HG02798 (cell line): ENCODE results near the gene APOA5.
"Not testable (repeated sequence)": the region's sequence is repeated elsewhere in the genome, so short reads cannot be mapped to it uniquely, and the experiment has no call there.

Experiments used
- ATAC-seq: cut with Tn5 transposase; IDR thresholded peaks from one replicate; pipeline ENCODE4 v1.9.1; 2021; ENCODE audit warnings: mild to moderate bottlenecking; ENCODE audit not compliant: unreplicated experiment, poor library complexity

APOA5 gene

GRCh38 chr11:116791813-116792143 is at the start of gene APOA5:
APOA5 (minus strand) TSS chr11:116791879; CDS start chr11:116791860, 19 bp downstream.
- ATAC-seq, result no peak

- no peak for ATAC-seq
These were observed 49.1 kb upstream of the APOA5 start for GRCh38 chr11:116840746-116841296.

- ATAC-seq, result no peak
These were observed 48.6 kb upstream of the APOA5 start for GRCh38 chr11:116840224-116840745.

GRCh38 chr11:116838321-116839084 is 46.8 kb upstream of the APOA5 start:
- no peak for ATAC-seq

GRCh38 chr11:116837231-116838091 is 45.8 kb upstream of the APOA5 start, which contains the start of gene APOA1:
APOA1 (minus strand) TSS chr11:116837622; CDS start chr11:116837387, 235 bp downstream.
- no peak for ATAC-seq

GRCh38 chr11:116836632-116836991 is 44.9 kb upstream of the APOA5 start:
- no peak for ATAC-seq

- ATAC-seq, result peak; percentile 82
These were observed 44.3 kb upstream of the APOA5 start for GRCh38 chr11:116835791-116836631.

- peak; percentile 9 for ATAC-seq
These were observed 43.5 kb upstream of the APOA5 start for GRCh38 chr11:116835042-116835772.

- ATAC-seq, result not testable (repeated sequence)
These were observed 42.9 kb upstream of the APOA5 start for GRCh38 chr11:116834535-116835041.

- no peak for ATAC-seq
These were observed 42.3 kb upstream of the APOA5 start for GRCh38 chr11:116833816-116834534.

GRCh38 chr11:116833491-116833815 is 41.8 kb upstream of the APOA5 start:
- ATAC-seq, result no peak

- no peak for ATAC-seq
These were observed 40.9 kb upstream of the APOA5 start for GRCh38 chr11:116832350-116833290.

GRCh38 chr11:116831790-116832349 is 40.2 kb upstream of the APOA5 start:
- ATAC-seq, result no peak

GRCh38 chr11:116830184-116830912 is 38.7 kb upstream of the APOA5 start:
- ATAC-seq, result no peak

- ATAC-seq, result no peak
These were observed 38.0 kb upstream of the APOA5 start, which contains the start of gene APOC3 for GRCh38 chr11:116829525-116830183. APOC3 (plus strand) TSS chr11:116829907; CDS start chr11:116830583, 676 bp downstream.
